Measurements from ENCODE around the gene TAT. TPM values are rescaled to one million over a fixed set of nuclear protein-coding genes. Genes with fewer than 3 reads are reported as not detected.
"Not testable (repeated sequence)": the region's sequence is repeated elsewhere in the genome, so short reads cannot be mapped to it uniquely, and the experiment has no call there.

Gene TAT
- total RNA-seq, 1 experiment from 2014 or later: not detected

DNA sequence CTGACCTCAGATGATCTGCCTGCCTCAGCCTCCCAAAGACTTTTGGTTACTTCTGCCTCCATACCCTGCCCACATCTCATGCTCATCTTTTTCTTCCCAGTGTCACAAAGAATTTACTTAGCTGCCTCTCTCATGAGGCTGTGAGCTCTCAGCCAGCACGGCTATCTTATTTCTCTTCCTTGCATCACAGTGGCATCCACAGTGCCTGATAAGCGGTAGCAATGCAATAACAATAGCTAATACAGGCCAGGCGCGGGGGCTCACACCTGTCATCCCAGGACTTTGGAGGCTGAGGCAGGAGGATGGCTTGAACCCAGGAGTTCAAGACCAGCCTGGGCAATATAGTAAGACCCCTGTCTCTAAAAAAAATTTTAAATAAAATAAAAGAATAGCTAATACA is 33.6 kb upstream of the TAT start:
- intact Hi-C loops (cut with micrococcal nuclease; ENCODE audit: unreplicated experiment): loop anchor here (2.0 kb wide), 2 partner anchors 34 to 110 kb away; no protein-coding TSS in a partner anchor
- no TSS peak for BruUV-seq (replicated peaks)
- no peak for DNase-seq
- Mint-ChIP-seq H3K36me3 (ENCODE audit: insufficient read depth, unreplicated experiment) (no peaks in the 10 kb centered on the region), H3K27me3 (ENCODE audit: unreplicated experiment) (no peaks in the 10 kb centered on the region), H3K4me3 (ENCODE audit: low read depth, unreplicated experiment) (no peak overlapping the region), H3K4me1 (ENCODE audit: low read depth, unreplicated experiment) (peaks cover 26% of the 10 kb centered on the region), H3K27ac (ENCODE audit: unreplicated experiment) (no peak overlapping the region), H3K9me3 (ENCODE audit: low read depth, unreplicated experiment) (no peaks in the 10 kb centered on the region)
- CTCF ChIA-PET: interaction anchor here (0.7 to 5.2 kb wide), 16 partner anchors 15 to 351 kb away, joined by 3 to 144 read pairs (median 5); partner anchors contain the start of genes CHST4 and MARVELD3
- no peak for TF ChIP-seq CTCF (IDR thresholded peaks at IDR 0.05; ENCODE audit: unreplicated experiment)

DNA sequence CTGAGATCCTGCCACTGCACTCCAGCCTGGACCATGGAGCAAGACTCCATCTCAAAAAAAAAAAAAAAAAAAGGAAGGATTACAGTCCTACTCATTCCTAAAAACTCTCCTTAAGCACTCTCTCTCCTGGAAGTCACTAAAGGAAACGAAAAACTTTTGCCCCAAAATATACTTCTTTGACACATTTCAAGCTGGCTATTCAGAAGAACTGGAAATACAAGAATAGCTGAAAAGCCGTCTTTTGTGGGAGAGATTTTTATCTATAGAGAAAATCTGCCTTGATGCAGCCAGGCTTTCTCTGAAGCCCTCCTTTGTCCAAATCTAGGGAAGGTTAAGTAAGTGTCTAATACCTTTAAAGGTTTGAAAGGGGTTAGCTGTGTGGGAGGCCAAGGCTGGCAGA is 32.2 kb upstream of the TAT start:
- Mint-ChIP-seq H3K27ac (ENCODE audit: unreplicated experiment) (no peak overlapping the region), H3K9me3 (ENCODE audit: low read depth, unreplicated experiment) (no peaks in the 10 kb centered on the region), H3K27me3 (ENCODE audit: unreplicated experiment) (no peaks in the 10 kb centered on the region), H3K4me3 (ENCODE audit: low read depth, unreplicated experiment) (no peak overlapping the region), H3K36me3 (ENCODE audit: insufficient read depth, unreplicated experiment) (no peaks in the 10 kb centered on the region), H3K4me1 (ENCODE audit: low read depth, unreplicated experiment) (peaks cover 26% of the 10 kb centered on the region)
- DNase-seq: no peak
- no TSS peak for BruUV-seq (replicated peaks)
- CTCF ChIA-PET: interaction anchor here (0.6 to 5.2 kb wide), 7 partner anchors 41 to 297 kb away, joined by 3 to 144 read pairs (median 4); no protein-coding TSS in a partner anchor
- intact Hi-C loops (cut with micrococcal nuclease; ENCODE audit: unreplicated experiment): loop anchor here (5.0 kb wide), 1 partner anchor 127 kb away; no protein-coding TSS in a partner anchor
- TF ChIP-seq CTCF (IDR thresholded peaks at IDR 0.05; ENCODE audit: unreplicated experiment): no peak

GRCh38 chr16:71600822-71601221 is 23.9 kb upstream of the TAT start:
- H3K9me3 Mint-ChIP-seq (ENCODE audit: low read depth, unreplicated experiment): no peaks in the 10 kb centered on the region
- H3K4me1 Mint-ChIP-seq (ENCODE audit: low read depth, unreplicated experiment): no peaks in the 10 kb centered on the region
- H3K4me3 Mint-ChIP-seq (ENCODE audit: low read depth, unreplicated experiment): no peak overlapping the region
- BruUV-seq (replicated peaks): no TSS peak
- CTCF ChIA-PET: no interaction called here
- H3K36me3 Mint-ChIP-seq (ENCODE audit: insufficient read depth, unreplicated experiment): no peaks in the 10 kb centered on the region
- TF ChIP-seq CTCF (IDR thresholded peaks at IDR 0.05; ENCODE audit: unreplicated experiment): no peak
- H3K27me3 Mint-ChIP-seq (ENCODE audit: unreplicated experiment): peaks cover 22% of the 10 kb centered on the region
- intact Hi-C loops (cut with micrococcal nuclease; ENCODE audit: unreplicated experiment): no loop called here
- DNase-seq: no peak
- H3K27ac Mint-ChIP-seq (ENCODE audit: unreplicated experiment): no peak overlapping the region

GRCh38 chr16:71598426-71598825 is 21.5 kb upstream of the TAT start:
- H3K36me3 Mint-ChIP-seq (ENCODE audit: insufficient read depth, unreplicated experiment); H3K9me3 Mint-ChIP-seq (ENCODE audit: low read depth, unreplicated experiment); H3K4me3 Mint-ChIP-seq (ENCODE audit: low read depth, unreplicated experiment); H3K27ac Mint-ChIP-seq (ENCODE audit: unreplicated experiment); BruUV-seq (replicated peaks); DNase-seq; CTCF ChIA-PET; H3K4me1 Mint-ChIP-seq (ENCODE audit: low read depth, unreplicated experiment); intact Hi-C loops (cut with micrococcal nuclease; ENCODE audit: unreplicated experiment): not testable (repeated sequence)
- peaks cover 29% of the 10 kb centered on the region for H3K27me3 Mint-ChIP-seq (ENCODE audit: unreplicated experiment)

DNA sequence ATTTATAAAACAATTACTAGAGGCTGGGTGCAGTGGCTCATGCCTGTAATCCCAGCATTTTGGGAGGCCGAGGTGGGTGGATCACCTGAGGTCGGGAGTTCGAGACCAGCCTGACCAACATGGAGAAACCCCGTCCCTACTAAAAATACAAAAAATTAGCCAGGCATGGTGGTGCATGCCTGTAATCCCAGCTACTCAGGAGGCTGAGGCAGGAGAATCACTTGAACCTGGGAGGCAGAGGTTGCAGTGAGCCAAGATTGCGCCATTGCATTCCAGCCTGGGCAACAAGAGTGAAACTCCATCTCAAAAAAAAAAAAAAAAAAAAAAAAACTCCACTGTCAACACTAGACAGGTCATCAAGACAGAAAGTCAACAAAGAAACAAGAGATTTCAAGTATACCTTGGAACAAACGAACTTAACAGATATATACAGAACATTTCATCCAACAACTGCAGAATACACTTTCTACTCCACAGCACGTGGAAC is 18.5 kb upstream of the TAT start:
- DNase-seq; H3K36me3 Mint-ChIP-seq (ENCODE audit: insufficient read depth, unreplicated experiment); H3K9me3 Mint-ChIP-seq (ENCODE audit: low read depth, unreplicated experiment); H3K4me3 Mint-ChIP-seq (ENCODE audit: low read depth, unreplicated experiment); intact Hi-C loops (cut with micrococcal nuclease; ENCODE audit: unreplicated experiment); CTCF ChIA-PET; BruUV-seq (replicated peaks); H3K27ac Mint-ChIP-seq (ENCODE audit: unreplicated experiment): not testable (repeated sequence)
- Mint-ChIP-seq H3K27me3 (ENCODE audit: unreplicated experiment) (peaks cover 49% of the 10 kb centered on the region), H3K4me1 (ENCODE audit: low read depth, unreplicated experiment) (peaks cover 11% of the 10 kb centered on the region)

Measured in Calu3 (cell line).